IPS-20b (cell line): Measurements from ENCODE around the gene TENT4A.
"Not testable (repeated sequence)": the region's sequence is repeated elsewhere in the genome, so short reads cannot be mapped to it uniquely, and the experiment has no call there.

Experiments used
- H3K27ac ChIP-seq: one replicate; pipeline ENCODE4 v1.5.1; 2013; ENCODE audit warnings: low read length
- H3K27me3 ChIP-seq: 2 replicates; pipeline ENCODE4 v1.6.1; 2013; ENCODE audit warnings: mild to moderate bottlenecking, low read length, inconsistent platforms; ENCODE audit not compliant: insufficient read depth
- H3K36me3 ChIP-seq: 2 replicates; pipeline ENCODE4 v1.6.1; 2013; ENCODE audit warnings: low read depth, mild to moderate bottlenecking, inconsistent platforms, low read length, moderate library complexity; ENCODE audit not compliant: insufficient read depth
- H3K4me1 ChIP-seq: 2 replicates; pipeline ENCODE4 v1.6.1; 2013; ENCODE audit warnings: mild to moderate bottlenecking, control low read depth, inconsistent platforms, low read length, moderate library complexity; ENCODE audit not compliant: insufficient read depth
- H3K4me3 ChIP-seq: 2 replicates; pipeline ENCODE4 v1.5.1; 2013; ENCODE audit warnings: mild to moderate bottlenecking, low read length, inconsistent platforms
- H3K9ac ChIP-seq: 2 replicates; pipeline ENCODE4 v1.6.1; 2013; ENCODE audit warnings: low read depth, mild to moderate bottlenecking, inconsistent platforms, low read length, moderate library complexity
- H3K9me3 ChIP-seq: 2 replicates; pipeline ENCODE4 v1.6.1; 2013; ENCODE audit warnings: mild to moderate bottlenecking, low read depth, low read length, inconsistent platforms; ENCODE audit not compliant: insufficient read depth

Gene TENT4A

DNA sequence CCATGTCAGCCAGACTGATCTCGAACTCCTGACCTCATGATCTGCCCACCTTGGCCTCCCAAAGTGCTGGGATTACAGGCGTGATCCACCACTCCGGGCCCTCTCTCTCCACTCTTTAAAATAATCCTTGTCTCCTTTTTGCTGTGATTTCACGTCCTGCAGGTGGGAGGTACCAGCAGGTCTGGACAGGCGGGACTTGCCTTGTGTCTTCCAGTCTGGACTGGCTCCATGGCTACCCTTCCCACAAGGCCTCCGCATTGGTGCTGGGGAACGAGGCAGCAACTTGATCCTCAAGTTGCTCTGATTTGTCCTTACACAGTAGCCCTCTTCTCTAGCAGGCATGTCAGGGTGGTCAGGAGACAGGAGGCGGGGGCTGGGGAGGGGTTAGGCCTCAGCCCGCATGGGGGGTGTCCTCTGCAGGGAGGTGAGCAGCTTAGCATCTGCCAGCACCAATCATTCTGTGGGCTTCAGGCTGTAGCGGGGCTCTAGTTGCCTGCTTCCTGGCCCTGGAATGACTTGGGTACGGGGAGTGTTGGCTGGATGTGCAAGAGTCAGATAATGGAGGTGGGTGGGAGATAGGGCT lies 54.3 kb downstream of the TENT4A start:
- Histone ChIP-seq H3K4me3 (no peak overlapping the region), H3K27ac (no peak overlapping the region), H3K27me3 (no peaks in the 10 kb centered on the region), H3K9ac (no peak overlapping the region), H3K36me3 (no peaks in the 10 kb centered on the region), H3K9me3 (no peaks in the 10 kb centered on the region), H3K4me1 (no peaks in the 10 kb centered on the region)

DNA sequence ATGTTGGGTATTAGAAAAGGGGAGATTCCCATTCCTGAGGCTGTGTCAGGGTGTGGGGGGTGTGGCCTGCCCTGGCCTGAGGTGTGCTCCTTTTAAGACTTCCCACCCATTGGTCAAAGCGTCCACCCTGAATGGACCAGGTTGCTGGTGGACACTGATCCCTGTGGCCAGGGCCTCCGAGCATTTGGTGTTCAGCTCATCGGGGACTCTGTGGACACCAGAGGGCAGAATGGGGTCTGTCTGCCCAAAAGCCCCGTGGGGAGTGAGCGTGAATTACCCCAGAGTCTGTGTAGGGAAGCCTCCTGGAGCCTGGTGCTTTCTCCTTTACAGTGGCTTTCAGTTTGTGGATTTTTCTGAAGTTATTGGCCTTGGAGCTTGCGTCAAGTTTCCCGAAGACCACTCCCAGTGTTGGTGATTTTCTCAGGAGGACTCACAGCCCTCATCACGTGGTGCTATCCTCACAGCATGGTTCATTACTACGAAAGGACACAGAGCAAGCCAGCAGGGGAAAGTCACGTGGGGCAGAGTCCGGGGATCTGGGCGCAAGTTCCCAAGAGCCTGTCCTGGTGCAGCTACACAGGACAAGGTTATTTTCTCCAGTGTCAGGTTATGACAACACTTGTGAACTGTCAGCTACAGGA lies 55.5 kb downstream of the TENT4A start:
- H3K27ac ChIP-seq, result no peak overlapping the region
- no peaks in the 10 kb centered on the region for H3K36me3 ChIP-seq
- no peaks in the 10 kb centered on the region for H3K9me3 ChIP-seq
- no peaks in the 10 kb centered on the region for H3K27me3 ChIP-seq
- no peak overlapping the region for H3K9ac ChIP-seq
- H3K4me3 ChIP-seq, result no peak overlapping the region
- no peaks in the 10 kb centered on the region for H3K4me1 ChIP-seq

DNA sequence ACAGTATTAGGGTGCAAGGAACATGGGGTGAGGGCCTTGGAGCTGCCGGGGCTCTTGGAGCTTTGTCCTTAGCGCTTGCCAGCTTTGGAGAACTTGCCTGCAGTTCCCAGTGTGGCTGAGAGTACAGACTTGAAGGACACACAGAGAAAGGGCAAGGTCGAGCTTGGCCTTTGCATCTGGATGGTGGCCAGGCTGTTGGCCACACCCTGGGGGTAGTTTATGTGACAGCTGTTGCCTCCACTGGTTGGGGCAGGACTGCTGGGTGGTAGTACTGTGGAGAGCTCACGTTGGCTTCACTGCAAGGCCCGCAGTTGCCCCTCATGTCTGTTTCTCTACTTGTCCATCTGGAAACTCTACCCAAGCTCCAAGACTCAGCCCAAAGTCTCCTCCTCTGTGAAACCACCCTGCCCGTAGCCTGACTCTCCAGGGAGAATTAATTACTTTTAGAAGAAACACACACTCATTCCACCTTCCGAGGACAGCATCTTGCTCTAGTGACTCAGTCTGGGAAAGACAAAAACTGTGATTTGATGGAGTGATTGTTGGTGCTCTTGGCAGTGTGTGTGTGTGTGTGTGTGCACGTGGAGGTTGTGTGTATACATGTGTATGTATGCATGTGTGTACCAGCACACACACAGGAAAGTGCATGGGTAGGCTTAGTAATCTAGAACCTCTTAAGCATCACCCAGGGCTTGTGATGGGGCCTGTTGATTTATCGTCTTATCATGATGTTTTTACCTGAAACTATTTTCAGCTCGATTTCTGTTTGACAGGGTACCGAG lies 57.8 kb downstream of the TENT4A start:
- Histone ChIP-seq H3K27me3 (no peaks in the 10 kb centered on the region), H3K9me3 (no peaks in the 10 kb centered on the region), H3K4me1 (no peaks in the 10 kb centered on the region), H3K27ac (no peak overlapping the region), H3K4me3 (no peak overlapping the region), H3K9ac (no peak overlapping the region; the same call in 1 of the 2 replicates), H3K36me3 (no peaks in the 10 kb centered on the region)

- H3K27ac ChIP-seq, result no peak overlapping the region
- no peaks in the 10 kb centered on the region for H3K4me1 ChIP-seq
- H3K9ac ChIP-seq, result no peak overlapping the region
- no peak overlapping the region for H3K4me3 ChIP-seq
- no peaks in the 10 kb centered on the region for H3K9me3 ChIP-seq
- no peaks in the 10 kb centered on the region for H3K36me3 ChIP-seq
- H3K27me3 ChIP-seq, result no peaks in the 10 kb centered on the region
Observed at GRCh38 chr5:6772886-6773285, 59.7 kb downstream of the TENT4A start.

DNA sequence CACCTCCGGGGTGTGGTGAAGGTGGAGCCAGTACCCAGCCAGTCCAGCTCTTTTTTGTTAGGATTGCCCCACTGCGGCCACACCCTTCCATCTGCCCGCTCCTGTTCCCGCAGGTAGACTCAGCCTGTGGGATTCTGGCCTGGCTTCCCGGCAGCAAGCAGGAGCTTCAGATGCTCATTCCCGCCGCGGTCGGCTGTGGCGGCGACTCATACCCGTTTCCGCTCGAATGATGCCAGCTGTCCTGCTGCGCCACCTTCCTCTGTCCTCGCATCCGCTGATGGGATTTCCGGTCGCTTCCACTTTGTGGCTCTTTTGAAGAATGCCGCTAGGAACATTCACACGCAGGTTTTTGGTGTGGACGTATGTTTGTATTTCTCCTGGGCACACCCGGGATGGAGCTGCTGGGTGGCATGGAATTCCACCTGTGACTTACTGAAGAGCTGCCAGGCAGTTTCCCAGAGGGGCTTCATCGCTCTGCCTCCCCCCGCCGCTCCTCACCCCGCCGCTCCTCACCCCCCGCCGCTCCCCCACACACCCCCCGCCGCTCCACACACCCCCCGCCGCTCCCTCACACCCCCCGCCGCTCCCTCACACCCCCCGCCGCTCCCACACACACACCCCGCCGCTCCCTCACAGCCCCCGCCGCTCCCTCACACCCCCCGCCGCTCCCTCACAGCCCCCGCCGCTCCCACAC lies 60.3 kb downstream of the TENT4A start:
- H3K9me3 ChIP-seq, result no peaks in the 10 kb centered on the region
- no peak overlapping the region for H3K4me3 ChIP-seq
- H3K27ac ChIP-seq, result no peak overlapping the region
- H3K27me3 ChIP-seq, result no peaks in the 10 kb centered on the region
- H3K9ac ChIP-seq, result no peak overlapping the region
- no peaks in the 10 kb centered on the region for H3K4me1 ChIP-seq
- no peaks in the 10 kb centered on the region for H3K36me3 ChIP-seq

- H3K27ac ChIP-seq, H3K4me3 ChIP-seq, H3K9me3 ChIP-seq, H3K27me3 ChIP-seq, H3K36me3 ChIP-seq, H3K4me1 ChIP-seq, H3K9ac ChIP-seq: not testable (repeated sequence)
Observed at GRCh38 chr5:6774207-6774606, 61.0 kb downstream of the TENT4A start.

DNA sequence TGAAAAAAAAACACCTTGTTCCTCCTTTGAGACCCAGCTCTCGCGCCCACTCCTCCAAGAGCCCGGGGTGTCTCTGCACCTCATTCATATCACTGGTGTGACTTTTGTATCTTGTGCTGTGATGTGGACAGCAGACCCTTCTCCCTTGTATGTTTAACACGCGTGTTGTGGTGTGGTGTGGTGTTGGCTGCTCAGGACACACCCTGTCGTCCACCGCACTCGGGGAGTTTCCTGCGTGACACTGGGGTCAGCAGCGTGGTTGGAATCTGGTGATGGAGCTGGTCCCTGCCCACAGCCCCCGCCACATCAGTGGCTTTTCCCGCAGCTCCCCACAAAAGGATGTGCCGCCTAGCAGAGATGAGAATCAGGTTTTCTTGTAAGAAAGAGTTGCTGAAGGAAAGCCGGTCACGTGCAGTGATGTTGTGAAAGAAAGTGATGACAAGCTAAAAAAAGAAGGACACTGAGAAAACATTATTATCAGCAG lies 61.5 kb downstream of the TENT4A start:
- H3K27me3 ChIP-seq, result no peaks in the 10 kb centered on the region
- no peaks in the 10 kb centered on the region for H3K9me3 ChIP-seq
- H3K9ac ChIP-seq, result no peak overlapping the region
- no peak overlapping the region for H3K4me3 ChIP-seq
- H3K4me1 ChIP-seq, result no peaks in the 10 kb centered on the region
- H3K36me3 ChIP-seq, result no peaks in the 10 kb centered on the region
- no peak overlapping the region for H3K27ac ChIP-seq

DNA sequence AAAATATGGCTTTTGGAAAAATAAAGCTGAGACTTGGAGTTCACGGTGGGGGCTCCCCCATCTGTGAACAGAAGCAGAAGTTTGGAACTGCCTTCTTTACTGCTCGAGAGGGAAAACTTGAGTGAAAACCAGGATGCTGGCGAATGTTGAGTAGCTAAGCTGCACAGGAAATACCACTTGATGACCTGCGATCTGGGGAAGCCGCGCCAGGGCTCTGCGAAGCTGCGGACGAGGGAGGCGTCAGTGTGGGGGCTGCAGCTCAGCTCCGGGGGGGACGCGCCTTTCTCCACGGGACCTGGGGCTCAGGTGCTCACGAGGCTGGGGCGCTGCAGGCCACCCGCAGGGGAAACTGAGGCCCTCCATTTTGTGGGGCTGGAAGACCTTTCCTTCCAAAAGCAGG lies 62.3 kb downstream of the TENT4A start:
- no peaks in the 10 kb centered on the region for H3K36me3 ChIP-seq
- H3K4me3 ChIP-seq, result no peak overlapping the region
- H3K9ac ChIP-seq, result no peak overlapping the region
- no peaks in the 10 kb centered on the region for H3K27me3 ChIP-seq
- no peaks in the 10 kb centered on the region for H3K4me1 ChIP-seq
- peaks cover 1% of the 10 kb centered on the region; the same call in 1 of the 2 replicates for H3K9me3 ChIP-seq
- H3K27ac ChIP-seq, result no peak overlapping the region

DNA sequence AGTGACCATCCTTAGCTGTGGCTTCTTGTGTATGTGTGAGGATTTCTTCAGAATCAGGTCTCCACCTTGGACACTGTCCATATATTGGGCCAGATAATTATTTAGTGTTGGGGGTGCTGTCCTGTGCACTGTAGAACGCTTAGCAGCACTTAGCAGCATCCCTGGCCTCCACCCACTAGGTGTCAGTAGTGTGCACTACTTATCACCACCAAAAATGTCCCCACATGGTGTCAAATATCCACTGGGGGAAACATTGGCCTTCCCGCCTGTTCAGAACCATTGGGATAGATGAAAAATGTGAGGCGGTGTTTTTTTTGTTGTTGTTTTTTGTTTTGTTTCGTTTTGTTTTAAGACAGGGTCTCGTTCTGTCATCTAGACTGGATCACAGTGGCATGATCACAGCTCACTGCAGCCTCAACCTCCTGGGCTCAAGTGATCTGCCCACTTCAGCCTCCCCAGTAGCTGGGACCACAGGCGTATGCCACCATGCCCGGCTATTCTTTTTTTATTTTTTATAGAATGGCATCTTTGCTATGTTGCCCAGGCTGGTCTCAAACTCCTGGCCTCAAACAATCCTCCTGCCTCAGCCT lies 67.7 kb downstream of the TENT4A start:
- Histone ChIP-seq H3K36me3 (no peaks in the 10 kb centered on the region), H3K27me3 (no peaks in the 10 kb centered on the region)

GRCh38 chr5:6781716-6782115 lies 68.5 kb downstream of the TENT4A start:
- H3K27me3 ChIP-seq, result no peaks in the 10 kb centered on the region
- peaks cover 7% of the 10 kb centered on the region for H3K9me3 ChIP-seq

More for the DNA sequence above, 67.7 kb downstream of the TENT4A start:
- no peaks in the 10 kb centered on the region for H3K4me1 ChIP-seq
- peaks cover 7% of the 10 kb centered on the region for H3K9me3 ChIP-seq
- H3K9ac ChIP-seq, result no peak overlapping the region
- no peak overlapping the region for H3K4me3 ChIP-seq
- H3K27ac ChIP-seq, result no peak overlapping the region

GRCh38 chr5:6783787-6784186 lies 70.6 kb downstream of the TENT4A start:
- Histone ChIP-seq H3K4me1 (no peaks in the 10 kb centered on the region), H3K9me3 (peaks cover 7% of the 10 kb centered on the region), H3K4me3 (no peak overlapping the region), H3K27me3 (no peaks in the 10 kb centered on the region), H3K27ac (no peak overlapping the region), H3K36me3 (no peaks in the 10 kb centered on the region), H3K9ac (no peak overlapping the region)

More at GRCh38 chr5:6781716-6782115, 68.5 kb downstream of the TENT4A start:
- Histone ChIP-seq H3K27ac (no peak overlapping the region), H3K9ac (no peak overlapping the region), H3K4me3 (no peak overlapping the region), H3K36me3 (no peaks in the 10 kb centered on the region), H3K4me1 (no peaks in the 10 kb centered on the region)
